H9 (cell line): ENCODE data around the gene KCNMA1. TPM values are rescaled to one million over a fixed set of nuclear protein-coding genes. Genes with fewer than 3 reads are reported as not detected.

Source experiments
- DNase-seq: peaks from one replicate; pipeline ENCODE4 v3.0.0-alpha.2; 2017
- H2AFZ ChIP-seq: one replicate; pipeline ENCODE4 v1.6.1; 2013; ENCODE audit warnings: mild to moderate bottlenecking, low read length, control low read depth, moderate library complexity
- H2AK5ac ChIP-seq: 2 replicates; pipeline ENCODE4 v1.6.1; 2013; ENCODE audit warnings: low read length, control low read depth, mixed read lengths; ENCODE audit not compliant: insufficient read length
- H2BK120ac ChIP-seq: one replicate; pipeline ENCODE4 v1.6.1; 2013; ENCODE audit warnings: low read depth, mild to moderate bottlenecking, low read length, control low read depth, inconsistent platforms; ENCODE audit not compliant: poor library complexity, severe bottlenecking
- H2BK12ac ChIP-seq: 2 replicates; pipeline ENCODE4 v1.6.1; 2013; ENCODE audit warnings: low read length, control low read depth, mixed read lengths, low read depth; ENCODE audit not compliant: insufficient read length
- H2BK15ac ChIP-seq: 2 replicates; pipeline ENCODE4 v1.6.1; 2013; ENCODE audit warnings: low read depth, low read length, control low read depth
- H2BK20ac ChIP-seq: one replicate; pipeline ENCODE4 v1.6.1; 2013; ENCODE audit warnings: low read depth, mild to moderate bottlenecking, low read length, control low read depth, inconsistent platforms; ENCODE audit not compliant: poor library complexity, severe bottlenecking
- H2BK5ac ChIP-seq: 2 replicates; pipeline ENCODE4 v1.6.1; 2013; ENCODE audit warnings: low read length, control low read depth, mixed read lengths; ENCODE audit not compliant: insufficient read length
- H3K14ac ChIP-seq: 2 replicates; pipeline ENCODE4 v1.6.1; 2013; ENCODE audit warnings: low read length, control low read depth; ENCODE audit not compliant: insufficient read depth
- H3K18ac ChIP-seq: 2 replicates; pipeline ENCODE4 v1.6.1; 2013; ENCODE audit warnings: low read depth, mild to moderate bottlenecking, mixed read lengths, low read length, control low read depth; ENCODE audit not compliant: insufficient read length
- H3K23ac ChIP-seq: 2 replicates; pipeline ENCODE4 v1.6.1; 2013; ENCODE audit warnings: low read length, control low read depth, mixed read lengths, low read depth; ENCODE audit not compliant: insufficient read length
- H3K23me2 ChIP-seq: 2 replicates; pipeline ENCODE4 v1.6.1; 2013; ENCODE audit warnings: low read depth, mild to moderate bottlenecking, mixed read lengths, low read length, control low read depth; ENCODE audit not compliant: insufficient read length, poor library complexity, severe bottlenecking
- H3K27ac ChIP-seq: 2 replicates; pipeline ENCODE4 v1.5.1; 2013; ENCODE audit warnings: low read length, control low read depth, mixed read lengths, low read depth; ENCODE audit not compliant: insufficient read length
- H3K27me3 ChIP-seq: 2 replicates; pipeline ENCODE4 v1.6.1; 2013; ENCODE audit warnings: low read length, control low read depth, inconsistent platforms; ENCODE audit not compliant: insufficient read depth
- H3K4ac ChIP-seq: 2 replicates; pipeline ENCODE4 v1.6.1; 2013; ENCODE audit warnings: low read depth, mild to moderate bottlenecking, control low read depth, inconsistent platforms, low read length, moderate library complexity
- H3K4me1 ChIP-seq: 2 replicates; pipeline ENCODE4 v1.6.1; 2013; ENCODE audit warnings: low read length, control low read depth, inconsistent platforms; ENCODE audit not compliant: insufficient read depth
- H3K4me2 ChIP-seq: 2 replicates; pipeline ENCODE4 v1.6.1; 2013; ENCODE audit warnings: low read length, control low read depth, mixed read lengths; ENCODE audit not compliant: insufficient read length, insufficient read depth
- H3K56ac ChIP-seq: 2 replicates; pipeline ENCODE4 v1.6.1; 2013; ENCODE audit warnings: low read depth, mild to moderate bottlenecking, mixed read lengths, low read length, control low read depth; ENCODE audit not compliant: insufficient read length
- H3K79me1 ChIP-seq: 2 replicates; pipeline ENCODE4 v1.6.1; 2013; ENCODE audit warnings: low read depth, mild to moderate bottlenecking, moderate library complexity, low read length, control low read depth, inconsistent platforms; ENCODE audit not compliant: insufficient read depth, poor library complexity, severe bottlenecking
- H3K79me2 ChIP-seq: 2 replicates; pipeline ENCODE4 v1.6.1; 2013; ENCODE audit warnings: low read length, control low read depth, inconsistent platforms; ENCODE audit not compliant: insufficient read depth
- H3K9ac ChIP-seq: 2 replicates; pipeline ENCODE4 v1.6.1; 2013; ENCODE audit warnings: low read length, control low read depth, mixed read lengths; ENCODE audit not compliant: insufficient read length; ENCODE audit errors: extremely low read depth
- H3K9me3 ChIP-seq: one replicate; pipeline ENCODE4 v1.6.1; 2013; ENCODE audit warnings: low read depth, low read length, inconsistent platforms; ENCODE audit not compliant: control insufficient read depth
- H3T11ph ChIP-seq: one replicate; pipeline ENCODE4 v1.6.1; 2013; ENCODE audit warnings: mild to moderate bottlenecking, low read length, control low read depth, inconsistent platforms
- H4K20me1 ChIP-seq: one replicate; pipeline ENCODE4 v1.6.1; 2013; ENCODE audit not compliant: control insufficient read depth, insufficient read length, insufficient read depth
- H4K5ac ChIP-seq: 2 replicates; pipeline ENCODE4 v1.6.1; 2013; ENCODE audit warnings: low read depth, mild to moderate bottlenecking, mixed read lengths, low read length, control low read depth; ENCODE audit not compliant: insufficient read length
- H4K8ac ChIP-seq: replicated peaks from 2 replicates; pipeline ENCODE4 v1.6.1; 2013; ENCODE audit warnings: low read length, control low read depth, mixed read lengths, low read depth; ENCODE audit not compliant: insufficient read length
- H4K91ac ChIP-seq: 2 replicates; pipeline ENCODE4 v1.6.1; 2013; ENCODE audit warnings: low read depth, mild to moderate bottlenecking, moderate library complexity, mixed read lengths, low read length, control low read depth; ENCODE audit not compliant: insufficient read length
- H3K27ac Mint-ChIP-seq, 3 experiments: 2 replicates in 2 of 3; 3 replicates in 1 of 3; pipeline ENCODE4 v1.8.0; 2020 to 2021; ENCODE audit warnings: mixed read lengths in 3 of 3, mild to moderate bottlenecking in 1 of 3, moderate library complexity in 1 of 3
- H3K27me3 Mint-ChIP-seq: 2 replicates; pipeline ENCODE4 v1.8.0; 2021; ENCODE audit warnings: low read depth, mild to moderate bottlenecking, moderate library complexity, mixed read lengths
- H3K36me3 Mint-ChIP-seq, 3 experiments: 2 replicates in 2 of 3; 3 replicates in 1 of 3; pipeline ENCODE4 v1.8.0; 2020 to 2021; ENCODE audit warnings: low read depth in 3 of 3, mixed read lengths in 3 of 3; ENCODE audit not compliant: insufficient read depth in 1 of 3
- H3K4me1 Mint-ChIP-seq, 2 experiments: 2 replicates each; pipeline ENCODE4 v1.8.0; 2020; ENCODE audit warnings: mixed read lengths in 2 of 2
- H3K4me3 Mint-ChIP-seq, 2 experiments: 2 replicates in 1 of 2; 3 replicates in 1 of 2; pipeline ENCODE4 v1.8.0; 2020 to 2021; ENCODE audit warnings: mild to moderate bottlenecking in 2 of 2, mixed read lengths in 2 of 2, moderate library complexity in 1 of 2
- H3K9me3 Mint-ChIP-seq, 2 experiments: 2 replicates in 1 of 2; 3 replicates in 1 of 2; pipeline ENCODE4 v1.8.0; 2020; ENCODE audit warnings: mild to moderate bottlenecking in 2 of 2, mixed read lengths in 2 of 2, moderate library complexity in 1 of 2
- CTCF ChIP-seq: fragments of 200-600 bp; sonication (generic); conservative IDR thresholded peaks from 3 replicates; pipeline ENCODE4 v1.8.0; 2021; ENCODE audit warnings: antibody characterized with exemption, mild to moderate bottlenecking
- WGBS: extraction: QIAGEN DNeasy Blood & Tissue Kit; methylation state at CpG from one replicate; pipeline ENCODE4 v1.1.7; 2013; ENCODE audit warnings: missing lambda C conversion rate, low lambda C conversion rate, mixed read lengths; ENCODE audit not compliant: insufficient read length; ENCODE audit errors: extremely low coverage; 5-methylcytosine and 5-hydroxymethylcytosine counted together
- total RNA-seq: library from RNA; stranded (reverse); gene quantifications from 2 replicates; pipeline ENCODE4 v1.2.1, GENCODE V29; 2021

The KCNMA1 gene
- total RNA-seq, 1 experiment from 2014 or later, result 2.0 TPM

- no peak overlapping the region for H3T11ph ChIP-seq
- no peak overlapping the region for H2BK12ac ChIP-seq
- no peak overlapping the region for H3K9ac ChIP-seq
- H2BK15ac ChIP-seq, result no peak overlapping the region
- H4K91ac ChIP-seq, result no peak overlapping the region
- H3K27me3 ChIP-seq, result no peaks in the 10 kb centered on the region
- no peak overlapping the region for H3K27ac ChIP-seq
- no peaks in the 10 kb centered on the region for H3K9me3 ChIP-seq
- no peak overlapping the region for H2AFZ ChIP-seq
- no peak overlapping the region for H3K14ac ChIP-seq
- Mint-ChIP-seq H3K27ac (no peak overlapping the region), H3K9me3 (peaks cover 3 to 7% of the 10 kb centered on the region in 2 experiments; a peak in 3 of 5 replicates), H3K36me3 (no peaks in the 10 kb centered on the region), H3K4me1 (no peaks in the 10 kb centered on the region), H3K27me3 (peaks cover 5% of the 10 kb centered on the region), H3K4me3 (no peak overlapping the region)
- no peak overlapping the region for H2BK120ac ChIP-seq
- no CpG with 5 or more reads among the region's 4 CpGs for WGBS
- H3K23me2 ChIP-seq, result no peaks in the 10 kb centered on the region
- H3K79me2 ChIP-seq, result no peaks in the 10 kb centered on the region
- no peak for DNase-seq
- TF ChIP-seq CTCF, result no peak
- H3K79me1 ChIP-seq, result no peaks in the 10 kb centered on the region
- no peak overlapping the region for H3K18ac ChIP-seq
- no peaks in the 10 kb centered on the region for H3K4me1 ChIP-seq
- H2AK5ac ChIP-seq, result no peak overlapping the region
- H3K4ac ChIP-seq, result no peak overlapping the region
- H4K5ac ChIP-seq, result no peak overlapping the region
- no peaks in the 10 kb centered on the region for H4K20me1 ChIP-seq
- H2BK5ac ChIP-seq, result no peak overlapping the region
- no peak overlapping the region for H3K56ac ChIP-seq
- H3K23ac ChIP-seq, result no peak overlapping the region
- H2BK20ac ChIP-seq, result no peak overlapping the region
- H4K8ac ChIP-seq, result no peak overlapping the region
- no peak overlapping the region for H3K4me2 ChIP-seq
These were observed 299.5 kb downstream of the KCNMA1 start for GRCh38 chr10:77338143-77338542.
